H9 (cell line): ENCODE data around the gene FGFR4. TPM values are rescaled to one million over a fixed set of nuclear protein-coding genes. Genes with fewer than 3 reads are reported as not detected.

Experiments
- DNase-seq: peaks from one replicate; pipeline ENCODE4 v3.0.0-alpha.2; 2017
- H2AFZ ChIP-seq: one replicate; pipeline ENCODE4 v1.6.1; 2013; ENCODE audit warnings: mild to moderate bottlenecking, low read length, control low read depth, moderate library complexity
- H2AK5ac ChIP-seq: 2 replicates; pipeline ENCODE4 v1.6.1; 2013; ENCODE audit warnings: low read length, control low read depth, mixed read lengths; ENCODE audit not compliant: insufficient read length
- H2BK120ac ChIP-seq: one replicate; pipeline ENCODE4 v1.6.1; 2013; ENCODE audit warnings: low read depth, mild to moderate bottlenecking, low read length, control low read depth, inconsistent platforms; ENCODE audit not compliant: poor library complexity, severe bottlenecking
- H2BK12ac ChIP-seq: 2 replicates; pipeline ENCODE4 v1.6.1; 2013; ENCODE audit warnings: low read length, control low read depth, mixed read lengths, low read depth; ENCODE audit not compliant: insufficient read length
- H2BK15ac ChIP-seq: 2 replicates; pipeline ENCODE4 v1.6.1; 2013; ENCODE audit warnings: low read depth, low read length, control low read depth
- H2BK20ac ChIP-seq: one replicate; pipeline ENCODE4 v1.6.1; 2013; ENCODE audit warnings: low read depth, mild to moderate bottlenecking, low read length, control low read depth, inconsistent platforms; ENCODE audit not compliant: poor library complexity, severe bottlenecking
- H2BK5ac ChIP-seq: 2 replicates; pipeline ENCODE4 v1.6.1; 2013; ENCODE audit warnings: low read length, control low read depth, mixed read lengths; ENCODE audit not compliant: insufficient read length
- H3K14ac ChIP-seq: 2 replicates; pipeline ENCODE4 v1.6.1; 2013; ENCODE audit warnings: low read length, control low read depth; ENCODE audit not compliant: insufficient read depth
- H3K18ac ChIP-seq: 2 replicates; pipeline ENCODE4 v1.6.1; 2013; ENCODE audit warnings: low read depth, mild to moderate bottlenecking, mixed read lengths, low read length, control low read depth; ENCODE audit not compliant: insufficient read length
- H3K23ac ChIP-seq: 2 replicates; pipeline ENCODE4 v1.6.1; 2013; ENCODE audit warnings: low read length, control low read depth, mixed read lengths, low read depth; ENCODE audit not compliant: insufficient read length
- H3K23me2 ChIP-seq: 2 replicates; pipeline ENCODE4 v1.6.1; 2013; ENCODE audit warnings: low read depth, mild to moderate bottlenecking, mixed read lengths, low read length, control low read depth; ENCODE audit not compliant: insufficient read length, poor library complexity, severe bottlenecking
- H3K27ac ChIP-seq: 2 replicates; pipeline ENCODE4 v1.5.1; 2013; ENCODE audit warnings: low read length, control low read depth, mixed read lengths, low read depth; ENCODE audit not compliant: insufficient read length
- H3K27me3 ChIP-seq: 2 replicates; pipeline ENCODE4 v1.6.1; 2013; ENCODE audit warnings: low read length, control low read depth, inconsistent platforms; ENCODE audit not compliant: insufficient read depth
- H3K4ac ChIP-seq: 2 replicates; pipeline ENCODE4 v1.6.1; 2013; ENCODE audit warnings: low read depth, mild to moderate bottlenecking, control low read depth, inconsistent platforms, low read length, moderate library complexity
- H3K4me1 ChIP-seq: 2 replicates; pipeline ENCODE4 v1.6.1; 2013; ENCODE audit warnings: low read length, control low read depth, inconsistent platforms; ENCODE audit not compliant: insufficient read depth
- H3K4me2 ChIP-seq: 2 replicates; pipeline ENCODE4 v1.6.1; 2013; ENCODE audit warnings: low read length, control low read depth, mixed read lengths; ENCODE audit not compliant: insufficient read length, insufficient read depth
- H3K56ac ChIP-seq: 2 replicates; pipeline ENCODE4 v1.6.1; 2013; ENCODE audit warnings: low read depth, mild to moderate bottlenecking, mixed read lengths, low read length, control low read depth; ENCODE audit not compliant: insufficient read length
- H3K79me1 ChIP-seq: 2 replicates; pipeline ENCODE4 v1.6.1; 2013; ENCODE audit warnings: low read depth, mild to moderate bottlenecking, moderate library complexity, low read length, control low read depth, inconsistent platforms; ENCODE audit not compliant: insufficient read depth, poor library complexity, severe bottlenecking
- H3K79me2 ChIP-seq: 2 replicates; pipeline ENCODE4 v1.6.1; 2013; ENCODE audit warnings: low read length, control low read depth, inconsistent platforms; ENCODE audit not compliant: insufficient read depth
- H3K9ac ChIP-seq: 2 replicates; pipeline ENCODE4 v1.6.1; 2013; ENCODE audit warnings: low read length, control low read depth, mixed read lengths; ENCODE audit not compliant: insufficient read length; ENCODE audit errors: extremely low read depth
- H3K9me3 ChIP-seq: one replicate; pipeline ENCODE4 v1.6.1; 2013; ENCODE audit warnings: low read depth, low read length, inconsistent platforms; ENCODE audit not compliant: control insufficient read depth
- H3T11ph ChIP-seq: one replicate; pipeline ENCODE4 v1.6.1; 2013; ENCODE audit warnings: mild to moderate bottlenecking, low read length, control low read depth, inconsistent platforms
- H4K20me1 ChIP-seq: one replicate; pipeline ENCODE4 v1.6.1; 2013; ENCODE audit not compliant: control insufficient read depth, insufficient read length, insufficient read depth
- H4K5ac ChIP-seq: 2 replicates; pipeline ENCODE4 v1.6.1; 2013; ENCODE audit warnings: low read depth, mild to moderate bottlenecking, mixed read lengths, low read length, control low read depth; ENCODE audit not compliant: insufficient read length
- H4K8ac ChIP-seq: replicated peaks from 2 replicates; pipeline ENCODE4 v1.6.1; 2013; ENCODE audit warnings: low read length, control low read depth, mixed read lengths, low read depth; ENCODE audit not compliant: insufficient read length
- H4K91ac ChIP-seq: 2 replicates; pipeline ENCODE4 v1.6.1; 2013; ENCODE audit warnings: low read depth, mild to moderate bottlenecking, moderate library complexity, mixed read lengths, low read length, control low read depth; ENCODE audit not compliant: insufficient read length
- H3K27ac Mint-ChIP-seq, 3 experiments: 2 replicates in 2 of 3; 3 replicates in 1 of 3; pipeline ENCODE4 v1.8.0; 2020 to 2021; ENCODE audit warnings: mixed read lengths in 3 of 3, mild to moderate bottlenecking in 1 of 3, moderate library complexity in 1 of 3
- H3K27me3 Mint-ChIP-seq: 2 replicates; pipeline ENCODE4 v1.8.0; 2021; ENCODE audit warnings: low read depth, mild to moderate bottlenecking, moderate library complexity, mixed read lengths
- H3K36me3 Mint-ChIP-seq, 3 experiments: 2 replicates in 2 of 3; 3 replicates in 1 of 3; pipeline ENCODE4 v1.8.0; 2020 to 2021; ENCODE audit warnings: low read depth in 3 of 3, mixed read lengths in 3 of 3; ENCODE audit not compliant: insufficient read depth in 1 of 3
- H3K4me1 Mint-ChIP-seq, 2 experiments: 2 replicates each; pipeline ENCODE4 v1.8.0; 2020; ENCODE audit warnings: mixed read lengths in 2 of 2
- H3K4me3 Mint-ChIP-seq, 2 experiments: 2 replicates in 1 of 2; 3 replicates in 1 of 2; pipeline ENCODE4 v1.8.0; 2020 to 2021; ENCODE audit warnings: mild to moderate bottlenecking in 2 of 2, mixed read lengths in 2 of 2, moderate library complexity in 1 of 2
- H3K9me3 Mint-ChIP-seq, 2 experiments: 2 replicates in 1 of 2; 3 replicates in 1 of 2; pipeline ENCODE4 v1.8.0; 2020; ENCODE audit warnings: mild to moderate bottlenecking in 2 of 2, mixed read lengths in 2 of 2, moderate library complexity in 1 of 2
- CTCF ChIP-seq: fragments of 200-600 bp; sonication (generic); conservative IDR thresholded peaks from 3 replicates; pipeline ENCODE4 v1.8.0; 2021; ENCODE audit warnings: antibody characterized with exemption, mild to moderate bottlenecking
- WGBS: extraction: QIAGEN DNeasy Blood & Tissue Kit; methylation state at CpG from one replicate; pipeline ENCODE4 v1.1.7; 2013; ENCODE audit warnings: missing lambda C conversion rate, low lambda C conversion rate, mixed read lengths; ENCODE audit not compliant: insufficient read length; ENCODE audit errors: extremely low coverage; 5-methylcytosine and 5-hydroxymethylcytosine counted together
- total RNA-seq: library from RNA; stranded (reverse); gene quantifications from 2 replicates; pipeline ENCODE4 v1.2.1, GENCODE V29; 2021

FGFR4 gene
- total RNA-seq, 1 experiment from 2014 or later, result 52.8 TPM

- no peak overlapping the region for H3K23ac ChIP-seq
- no peak overlapping the region for H3K4me2 ChIP-seq
- H4K8ac ChIP-seq, result no peak overlapping the region
- Mint-ChIP-seq H3K36me3 (peaks cover 28 to 58% (median 47%) of the 10 kb centered on the region in 3 experiments; a peak in 6 of 7 replicates), H3K9me3 (no peaks in the 10 kb centered on the region), H3K27me3 (no peaks in the 10 kb centered on the region), H3K4me3 (no peak overlapping the region), H3K4me1 (peaks cover 6 to 12% of the 10 kb centered on the region in 2 experiments), H3K27ac (peak overlapping the region in 1 of 3 experiments; percentile 31; a peak in 1 of 7 replicates)
- WGBS, result no CpG with 5 or more reads among the region's 6 CpGs
- no peak overlapping the region for H2AFZ ChIP-seq
- no peaks in the 10 kb centered on the region for H3K23me2 ChIP-seq
- no peaks in the 10 kb centered on the region for H3K79me1 ChIP-seq
- H4K5ac ChIP-seq, result no peak overlapping the region
- no peak for DNase-seq
- H3K9ac ChIP-seq, result no peak overlapping the region
- no peak overlapping the region for H3K18ac ChIP-seq
- no peaks in the 10 kb centered on the region for H3K27me3 ChIP-seq
- no peaks in the 10 kb centered on the region for H3K9me3 ChIP-seq
- no peak overlapping the region for H2AK5ac ChIP-seq
- no peak overlapping the region for H3K27ac ChIP-seq
- TF ChIP-seq CTCF, result no peak
- no peaks in the 10 kb centered on the region for H3K79me2 ChIP-seq
- H3K4me1 ChIP-seq, result no peaks in the 10 kb centered on the region
- H3K56ac ChIP-seq, result no peak overlapping the region
- H4K20me1 ChIP-seq, result no peaks in the 10 kb centered on the region
- no peak overlapping the region for H3K14ac ChIP-seq
- H4K91ac ChIP-seq, result no peak overlapping the region
- no peak overlapping the region for H2BK20ac ChIP-seq
- H3K4ac ChIP-seq, result no peak overlapping the region
- H2BK15ac ChIP-seq, result no peak overlapping the region
- H2BK12ac ChIP-seq, result no peak overlapping the region
- H3T11ph ChIP-seq, result no peak overlapping the region
- no peak overlapping the region for H2BK5ac ChIP-seq
- no peak overlapping the region for H2BK120ac ChIP-seq
Observed at GRCh38 chr5:177093803-177094202, 7.1 kb downstream of the FGFR4 start.
